Measurements from ENCODE around the gene MAD2L2. TPM values are rescaled to one million over a fixed set of nuclear protein-coding genes. Genes with fewer than 3 reads are reported as not detected.
A peak's percentile ranks its signal among the peaks of the same experiment; 100 is the strongest.

MAD2L2 gene
- total RNA-seq, 4 donors from 2014 or later = 19.4 to 43.7 (median 24.3) TPM

DNA sequence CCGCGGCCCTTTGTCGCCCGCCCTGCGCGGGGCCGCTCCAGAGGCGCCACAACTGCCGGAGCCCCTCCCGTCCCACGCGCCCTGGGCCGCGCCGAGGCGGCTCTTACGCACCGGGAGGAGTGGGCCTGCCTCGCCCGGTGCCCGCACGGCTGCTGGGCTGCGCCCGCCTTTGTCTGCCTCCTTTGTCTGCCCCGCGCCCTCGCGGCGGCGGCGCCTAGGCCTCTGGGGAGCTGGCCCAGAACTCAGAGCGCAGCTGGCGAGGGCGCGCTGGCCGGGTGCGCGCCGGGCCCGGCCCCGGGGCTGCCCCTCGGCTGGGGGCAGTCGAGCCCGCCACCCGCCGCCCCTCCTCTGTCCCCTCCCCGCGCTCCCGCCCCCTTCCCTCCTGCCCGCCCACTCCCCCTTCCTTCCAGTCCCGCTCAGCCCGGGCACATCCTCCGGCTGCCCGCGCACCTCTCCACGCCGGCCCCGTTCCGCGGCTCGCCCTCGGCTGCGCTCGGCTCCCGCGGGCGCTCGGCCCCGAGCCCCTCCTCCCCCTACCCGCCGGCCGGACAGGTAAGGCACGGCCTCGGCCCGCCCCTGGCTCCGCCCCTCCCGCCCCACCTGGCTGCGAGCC is 10.5 kb upstream of the MAD2L2 start, which contains the start of gene DRAXIN:
TSS of gene DRAXIN (plus strand) at position 409 of the 613 bp plus-strand sequence. CDS start 14,549 bp downstream, outside the sequence.
- H3K4me3 ChIP-seq = peak within 1 kb of the TSS in 1 of 2 donors; percentile 36
- no peaks in the 10 kb centered on the region for H3K36me3 ChIP-seq
- peaks cover 83% of the 10 kb centered on the region for H3K27me3 ChIP-seq
- H3K4me1 ChIP-seq = peaks cover 0 to 27% (median 18%) of the 10 kb centered on the region in 3 donors
- no peaks in the 10 kb centered on the region for H3K9me3 ChIP-seq
- H3K27ac ChIP-seq = no peak within 1 kb of the TSS
- TF ChIP-seq EP300 (IDR thresholded peaks at IDR 0.05) (no peak), POLR2A (IDR thresholded peaks at IDR 0.05) (no peak), POLR2AphosphoS5 (IDR thresholded peaks at IDR 0.05) (no peak)
- TF ChIP-seq, protein P1, sequence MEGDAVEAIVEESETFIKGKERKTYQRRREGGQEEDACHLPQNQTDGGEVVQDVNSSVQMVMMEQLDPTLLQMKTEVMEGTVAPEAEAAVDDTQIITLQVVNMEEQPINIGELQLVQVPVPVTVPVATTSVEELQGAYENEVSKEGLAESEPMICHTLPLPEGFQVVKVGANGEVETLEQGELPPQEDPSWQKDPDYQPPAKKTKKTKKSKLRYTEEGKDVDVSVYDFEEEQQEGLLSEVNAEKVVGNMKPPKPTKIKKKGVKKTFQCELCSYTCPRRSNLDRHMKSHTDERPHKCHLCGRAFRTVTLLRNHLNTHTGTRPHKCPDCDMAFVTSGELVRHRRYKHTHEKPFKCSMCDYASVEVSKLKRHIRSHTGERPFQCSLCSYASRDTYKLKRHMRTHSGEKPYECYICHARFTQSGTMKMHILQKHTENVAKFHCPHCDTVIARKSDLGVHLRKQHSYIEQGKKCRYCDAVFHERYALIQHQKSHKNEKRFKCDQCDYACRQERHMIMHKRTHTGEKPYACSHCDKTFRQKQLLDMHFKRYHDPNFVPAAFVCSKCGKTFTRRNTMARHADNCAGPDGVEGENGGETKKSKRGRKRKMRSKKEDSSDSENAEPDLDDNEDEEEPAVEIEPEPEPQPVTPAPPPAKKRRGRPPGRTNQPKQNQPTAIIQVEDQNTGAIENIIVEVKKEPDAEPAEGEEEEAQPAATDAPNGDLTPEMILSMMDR (IDR thresholded peaks at IDR 0.05) = no peak
- WGBS, 2 donors (ENCODE audit: low coverage in 1 of 2) = no CpG with 5 or more reads among the region's 78 CpGs
- no peak for ATAC-seq

DNA sequence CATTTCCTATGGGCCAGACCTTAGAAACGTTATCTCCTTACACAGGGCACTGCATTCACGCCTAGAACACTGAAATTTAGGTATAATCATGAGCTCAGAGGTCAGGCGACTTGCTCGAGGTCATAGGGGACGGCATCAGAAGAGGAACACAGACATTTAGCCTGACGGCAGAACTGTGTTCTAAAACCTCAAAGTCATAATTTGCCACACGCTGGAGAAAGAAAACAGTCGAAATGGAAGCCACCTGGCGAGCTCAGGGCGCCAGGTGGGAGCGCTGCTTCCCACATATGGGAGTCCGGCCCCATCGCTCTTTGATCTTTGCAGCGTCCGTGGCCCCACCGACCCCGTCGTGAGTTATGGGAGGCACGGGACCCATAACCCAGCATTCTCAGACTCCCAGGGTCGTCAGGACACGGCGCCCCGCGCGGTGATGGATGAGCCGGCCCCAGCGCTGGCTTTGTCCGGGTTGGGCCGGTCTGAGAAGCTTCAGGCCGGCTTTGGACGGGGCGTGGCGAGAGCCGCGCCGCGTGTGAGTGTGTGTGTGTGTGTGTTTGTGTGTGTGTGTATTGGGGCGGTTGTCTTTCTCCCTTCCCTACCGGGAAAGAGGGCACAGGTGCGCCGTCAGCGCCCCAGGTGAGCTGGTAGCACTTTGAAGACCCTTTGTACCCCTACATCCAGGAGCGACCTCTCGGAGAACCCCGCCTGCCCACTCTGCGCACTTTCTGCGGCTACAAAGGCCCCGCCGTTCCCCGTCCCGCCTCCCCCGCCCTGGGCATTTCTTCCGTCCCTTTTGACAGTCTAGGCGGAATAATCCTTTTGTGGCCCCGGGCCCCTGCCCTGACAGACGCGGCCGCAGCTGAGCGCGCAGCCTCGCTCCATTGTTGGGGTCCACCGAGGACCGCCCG is 9.7 kb upstream of the MAD2L2 start:
- Histone ChIP-seq H3K27me3 (peaks cover 78% of the 10 kb centered on the region), H3K27ac (no peak overlapping the region), H3K4me3 (peak overlapping the region in 1 of 2 donors; percentile 36), H3K4me1 (peaks cover 0 to 27% (median 18%) of the 10 kb centered on the region in 3 donors), H3K9me3 (no peaks in the 10 kb centered on the region), H3K36me3 (no peaks in the 10 kb centered on the region)
- ATAC-seq = no peak
- WGBS, 2 donors (ENCODE audit: low coverage in 1 of 2) = 0 to 13% methylated on average over 9 to 13 of the region's 64 CpGs
- TF ChIP-seq EP300 (IDR thresholded peaks at IDR 0.05) (no peak), POLR2AphosphoS5 (IDR thresholded peaks at IDR 0.05) (no peak), POLR2A (IDR thresholded peaks at IDR 0.05) (no peak)
- TF ChIP-seq, protein P1 (IDR thresholded peaks at IDR 0.05) = no peak

DNA sequence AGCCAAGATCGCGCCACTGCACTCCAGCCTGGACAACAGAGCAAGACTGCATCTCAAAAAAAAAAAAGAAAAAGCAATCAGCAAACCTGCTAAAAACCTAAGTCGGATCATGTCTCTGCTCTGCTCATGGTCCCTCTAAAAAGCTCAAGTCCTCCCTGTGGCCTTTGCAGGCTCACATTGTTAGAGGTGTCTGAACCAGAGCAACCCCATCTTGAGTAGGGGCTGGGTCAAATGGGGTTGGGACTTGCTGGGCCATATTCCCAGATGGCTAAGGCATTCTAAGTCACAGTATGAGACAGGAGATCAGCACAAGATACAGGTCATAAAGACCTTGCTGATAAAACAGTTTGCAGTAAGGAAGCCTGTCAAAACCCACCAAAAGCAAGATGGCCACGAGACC is 7.6 kb upstream of the MAD2L2 start:
- TF ChIP-seq, protein P1 (IDR thresholded peaks at IDR 0.05) = no peak
- TF ChIP-seq POLR2A (IDR thresholded peaks at IDR 0.05) (no peak), POLR2AphosphoS5 (IDR thresholded peaks at IDR 0.05) (no peak), EP300 (IDR thresholded peaks at IDR 0.05) (no peak)
- H3K4me3 ChIP-seq = no peak overlapping the region
- peaks cover 0 to 27% (median 18%) of the 10 kb centered on the region in 3 donors for H3K4me1 ChIP-seq
- H3K27me3 ChIP-seq = peaks cover 69% of the 10 kb centered on the region
- no peaks in the 10 kb centered on the region for H3K9me3 ChIP-seq
- ATAC-seq = no peak
- WGBS, 2 donors (ENCODE audit: low coverage in 1 of 2) = 88 to 100% methylated on average over 2 to 4 of the region's 4 CpGs
- H3K36me3 ChIP-seq = no peaks in the 10 kb centered on the region
- no peak overlapping the region for H3K27ac ChIP-seq

DNA sequence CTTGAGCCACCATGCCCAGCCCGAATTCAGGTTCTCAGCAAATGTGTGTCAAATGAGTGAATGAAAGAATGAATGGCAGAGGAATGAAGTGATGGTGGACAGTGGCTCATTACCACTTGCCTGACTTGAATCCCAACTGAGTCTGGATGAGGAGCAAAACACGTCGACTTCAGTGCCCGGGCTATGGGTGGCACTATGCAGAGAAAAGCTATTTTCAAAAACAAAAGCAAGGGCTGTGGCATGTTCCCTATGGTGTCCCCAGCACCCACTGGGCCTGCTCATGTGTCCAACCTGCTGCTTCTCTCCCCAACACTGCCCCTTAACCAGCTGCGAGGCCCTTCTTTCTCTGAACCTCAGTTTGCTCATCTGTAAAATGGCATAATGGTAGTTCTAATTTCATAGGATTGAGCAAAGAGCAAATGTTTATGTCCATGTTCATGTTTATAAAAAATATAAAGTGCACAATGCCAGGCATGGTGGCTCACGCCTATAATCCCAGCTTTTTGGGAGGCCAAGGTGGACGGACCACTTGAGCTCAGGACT is 4.3 kb upstream of the MAD2L2 start:
- TF ChIP-seq, protein P1 (IDR thresholded peaks at IDR 0.05) = no peak
- TF ChIP-seq POLR2A (IDR thresholded peaks at IDR 0.05) = no peak
- TF ChIP-seq EP300 (IDR thresholded peaks at IDR 0.05) = no peak
- TF ChIP-seq POLR2AphosphoS5 (IDR thresholded peaks at IDR 0.05) = no peak
- no peaks in the 10 kb centered on the region for H3K36me3 ChIP-seq

More for the DNA sequence above, 4.3 kb upstream of the MAD2L2 start:
- H3K9me3 ChIP-seq = no peaks in the 10 kb centered on the region
- ATAC-seq = no peak
- H3K27ac ChIP-seq = no peak overlapping the region
- peaks cover 36% of the 10 kb centered on the region for H3K27me3 ChIP-seq
- WGBS, 2 donors (ENCODE audit: low coverage in 1 of 2) = 88 to 91% methylated on average over 4 to 6 of the region's 7 CpGs
- peaks cover 0 to 11% (median 5%) of the 10 kb centered on the region in 3 donors for H3K4me1 ChIP-seq
- H3K4me3 ChIP-seq = no peak overlapping the region
